Sigmoid colon (tissue), 7 donors: Measurements from ENCODE around the gene ZNF281. TPM values are rescaled to one million over a fixed set of nuclear protein-coding genes. Genes with fewer than 3 reads are reported as not detected.

Experiments
- DNase-seq: peaks from one replicate; pipeline ENCODE4 v3.0.0-alpha.2; 2019
- H3K27ac ChIP-seq, 4 donors: fragments of 200-600 bp; sonication (generic); one replicate each; pipeline ENCODE4 v1.5.1; 2016 to 2019; ENCODE audit warnings: mild to moderate bottlenecking in 1 of 4
- H3K27me3 ChIP-seq, 3 donors: fragments of 200-600 bp; sonication (generic); one replicate each; pipeline ENCODE4 v1.5.1; 2019; ENCODE audit warnings: mild to moderate bottlenecking in 1 of 3
- H3K36me3 ChIP-seq, 4 donors: fragments of 200-600 bp; sonication (generic); one replicate each; pipeline ENCODE4 v1.5.1; 2016 to 2019
- H3K4me1 ChIP-seq, 4 donors: fragments of 200-600 bp; sonication (generic); one replicate each; pipeline ENCODE4 v1.5.1; 2017 to 2019
- H3K4me3 ChIP-seq, 4 donors: fragments of 200-600 bp; sonication (generic); one replicate each; pipeline ENCODE4 v1.5.1; 2017 to 2019; ENCODE audit warnings: mild to moderate bottlenecking in 2 of 4, moderate library complexity in 1 of 4
- H3K9me3 ChIP-seq, 4 donors: fragments of 200-600 bp in 3 of 4; sonication (generic) in 3 of 4; one replicate each; pipeline versions ENCODE4 v1.5.1 to v1.6.1; 2013 to 2019
- CTCF ChIP-seq, 4 experiments: fragments of 450-650 bp in 3 of 4; fragments of 200-600 bp in 1 of 4; IDR thresholded peaks; one replicate each; pipeline ENCODE4 v1.5.1; 2016 to 2019; ENCODE audit warnings: antibody characterized with exemption in 4 of 4, mild to moderate bottlenecking in 3 of 4, moderate library complexity in 2 of 4
- EP300 ChIP-seq, 4 donors: sonication (generic); formaldehyde crosslinking; IDR thresholded peaks; one replicate each; pipeline ENCODE4 v1.6.1; 2017; ENCODE audit warnings: antibody characterized with exemption in 4 of 4
- POLR2A ChIP-seq, 2 donors: fragments of 450-650 bp; IDR thresholded peaks; one replicate each; pipeline ENCODE4 v1.6.1; 2016; ENCODE audit warnings: antibody characterized with exemption in 2 of 2, mild to moderate bottlenecking in 2 of 2, moderate library complexity in 2 of 2
- POLR2AphosphoS5 ChIP-seq, 4 donors: sonication (generic); formaldehyde crosslinking; IDR thresholded peaks; one replicate each; pipeline ENCODE4 v1.6.1; 2017; ENCODE audit warnings: antibody characterized with exemption in 4 of 4
- WGBS, 2 donors: extraction: QIAGEN DNeasy Blood & Tissue Kit; methylation state at CpG; one replicate each; pipeline ENCODE4 v1.1.7; 2013; 5-methylcytosine and 5-hydroxymethylcytosine counted together
- intact Hi-C: fragments of 100-400 bp; cut with DNase I; formaldehyde crosslinking; loops from one replicate; pipeline ENCODE4 v1.15.1; 2023
- polyA plus RNA-seq, 3 donors: library from polyadenylated mRNA; stranded (reverse); fragments of 200-250 nt; gene quantifications; one replicate each; pipeline ENCODE4 v1.2.3, GENCODE V29; 2013
- total RNA-seq, 4 donors: library from RNA; depleted of rRNA; stranded (reverse); fragments of >200 nt; gene quantifications; one replicate each; pipeline ENCODE4 v1.1.0, GENCODE V29; 2016
- donor health status: healthy with polysubstance abuse.
- donor health status: Bipolar disorder and iron deficiency.
- donor health status: healthy.

Gene ZNF281
- total RNA-seq (10 to 100 TPM; 13.2 to 16.4 (median 15.3) TPM), polyA plus RNA-seq (1 to 10 TPM; 2.1 to 4.8 (median 2.4) TPM)

GRCh38 chr1:200409761-200410565 is at the start of gene ZNF281:
TSS of gene ZNF281 (minus strand) at chr1:200410036. CDS start at chr1:200409705, 331 bp downstream.
- H3K36me3 ChIP-seq, result no peaks in the 10 kb centered on the region
- peaks cover 0 to 48% (median 44%) of the 10 kb centered on the region in 4 donors for H3K4me1 ChIP-seq
- H3K9me3 ChIP-seq, result no peaks in the 10 kb centered on the region
- TF ChIP-seq POLR2AphosphoS5 (IDR thresholded peaks at IDR 0.05) (peak; percentile 84 to 94 (median 90)), EP300 (IDR thresholded peaks at IDR 0.05) (peak in 1 of 4 donors; percentile 76), CTCF (IDR thresholded peaks at IDR 0.05) (no peak), POLR2A (IDR thresholded peaks at IDR 0.05) (peak; percentile 52 to 87)
- peak within 1 kb of the TSS; percentile 84 to 99 (median 94) for H3K4me3 ChIP-seq
- 0% methylated on average over 54 of the region's 54 CpGs for WGBS, 2 donors
- no peaks in the 10 kb centered on the region for H3K27me3 ChIP-seq
- intact Hi-C loops, result loop anchor here (5.0 kb wide), 2 partner anchors 43 to 58 kb away; no protein-coding TSS in a partner anchor
- H3K27ac ChIP-seq, result peak within 1 kb of the TSS; percentile 89 to 95 (median 94)
- DNase-seq, result peak; percentile 96

GRCh38 chr1:200458780-200459179 is 48.9 kb upstream of the ZNF281 start:
- intact Hi-C loops, result no loop called here
- H3K27ac ChIP-seq, result no peak overlapping the region
- no peak for TF ChIP-seq EP300 (IDR thresholded peaks at IDR 0.05)
- no peak for TF ChIP-seq CTCF (IDR thresholded peaks at IDR 0.05)
- H3K36me3 ChIP-seq, result no peaks in the 10 kb centered on the region
- DNase-seq, result no peak
- no peaks in the 10 kb centered on the region for H3K9me3 ChIP-seq
- WGBS, 2 donors, result 94 to 95% methylated on average over 14 of the region's 14 CpGs
- no peaks in the 10 kb centered on the region for H3K4me1 ChIP-seq
- no peaks in the 10 kb centered on the region for H3K27me3 ChIP-seq
- no peak overlapping the region for H3K4me3 ChIP-seq

- 94 to 95% methylated on average over 6 of the region's 6 CpGs for WGBS, 2 donors
- H3K9me3 ChIP-seq, result no peaks in the 10 kb centered on the region
- H3K4me1 ChIP-seq, result no peaks in the 10 kb centered on the region
- DNase-seq, result no peak
- no peaks in the 10 kb centered on the region for H3K27me3 ChIP-seq
- H3K36me3 ChIP-seq, result no peaks in the 10 kb centered on the region
- intact Hi-C loops, result no loop called here
- TF ChIP-seq POLR2AphosphoS5 (IDR thresholded peaks at IDR 0.05) (no peak), POLR2A (IDR thresholded peaks at IDR 0.05) (no peak), CTCF (IDR thresholded peaks at IDR 0.05) (no peak), EP300 (IDR thresholded peaks at IDR 0.05) (no peak)
- no peak overlapping the region for H3K27ac ChIP-seq
- H3K4me3 ChIP-seq, result no peak overlapping the region
Measured at GRCh38 chr1:200457810-200458209, 48.0 kb upstream of the ZNF281 start.

GRCh38 chr1:200454425-200454824 is 44.6 kb upstream of the ZNF281 start:
- Histone ChIP-seq H3K27ac (no peak overlapping the region), H3K4me1 (no peaks in the 10 kb centered on the region), H3K9me3 (no peaks in the 10 kb centered on the region), H3K27me3 (no peaks in the 10 kb centered on the region), H3K36me3 (no peaks in the 10 kb centered on the region), H3K4me3 (no peak overlapping the region)
- DNase-seq, result no peak
- 75 to 88% methylated on average over 5 of the region's 5 CpGs for WGBS, 2 donors
- intact Hi-C loops, result no loop called here
- TF ChIP-seq POLR2AphosphoS5 (IDR thresholded peaks at IDR 0.05) (no peak), POLR2A (IDR thresholded peaks at IDR 0.05) (no peak), EP300 (IDR thresholded peaks at IDR 0.05) (no peak), CTCF (IDR thresholded peaks at IDR 0.05) (no peak)
